MM.1S (cell line): Measurements from ENCODE around the gene CXCL12.

Source experiments
- CTCF ChIP-seq: fragments of 300-600 bp; sonication (generic); IDR thresholded peaks from 2 replicates; pipeline ENCODE4 v1.5.1; 2016; ENCODE audit warnings: antibody characterized with exemption, low read length, mixed read lengths
- EZH2 ChIP-seq: fragments of 300-600 bp; sonication (generic); optimal IDR thresholded peaks from 2 replicates; pipeline ENCODE3; 2017; ENCODE audit warnings: low read depth, mild to moderate bottlenecking, antibody characterized with exemption, low read length, mixed read lengths
- EZH2phosphoT487 ChIP-seq: fragments of 300-600 bp; sonication (generic); IDR thresholded peaks from 2 replicates; pipeline ENCODE4 v1.6.1; 2018; ENCODE audit warnings: antibody characterized with exemption, low read length

- TF ChIP-seq CTCF (no peak), EZH2 (no peak), EZH2phosphoT487 (no peak)
Observed at GRCh38 chr10:44344727-44345126, 40.2 kb downstream of the CXCL12 start.
